ENCODE measurements around the gene MACF1. TPM values are rescaled to one million over a fixed set of nuclear protein-coding genes. Genes with fewer than 3 reads are reported as not detected.

Gene MACF1
- polyA plus RNA-seq, 1 of the 3 experiments (the other 2 are of a cell fraction) = 37.6 TPM

GRCh38 chr1:39393645-39394044 lies 189.2 kb downstream of the MACF1 start:
- H3K9me3 ChIP-seq = no peaks in the 10 kb centered on the region
- 97% methylated on average over 11 of the region's 11 CpGs for WGBS (ENCODE audit: low lambda C conversion rate)
- DNase-seq = no peak
- POLR2A ChIA-PET = interaction anchor here (0.6 kb wide), 1 partner anchor 71 kb away, joined by 3 read pairs; no protein-coding TSS in a partner anchor
- H3K36me3 ChIP-seq (replicated peaks in 1 of 2; ENCODE audit: control insufficient read depth in 1 of 2, insufficient read depth in 2 of 2, low read length in 1 of 2) = peaks cover 6 to 18% of the 10 kb centered on the region in 2 experiments
- CTCF ChIA-PET = interaction anchor here (0.6 to 2.2 kb wide), 2 partner anchors 15 to 33 kb away, joined by 3 to 6 read pairs; no protein-coding TSS in a partner anchor
- H3K9me2 ChIP-seq = no peaks in the 10 kb centered on the region
- H3K27ac ChIP-seq (ENCODE audit: low read depth in 2 of 2, low read length in 1 of 2) = peak overlapping the region in 1 of 2 experiments; percentile 97; a peak in 2 of 4 replicates
- H3K4me2 ChIP-seq = peak overlapping the region; percentile 59; the same call in 1 of the 2 replicates
- H3K9ac ChIP-seq = no peak overlapping the region
- peaks cover 90% of the 10 kb centered on the region for H3K79me2 ChIP-seq (ENCODE audit: insufficient read depth)
- peaks cover 14 to 68% of the 10 kb centered on the region in 2 experiments for H3K4me1 ChIP-seq (ENCODE audit: control insufficient read depth in 1 of 2, insufficient read depth in 2 of 2, low read depth in 1 of 2, low read length in 1 of 2)
- no peak for TF ChIP-seq ZBTB33 (IDR thresholded peaks at IDR 0.05; ENCODE audit: borderline replicate concordance, low read depth)
- H3K27me3 ChIP-seq (ENCODE audit: insufficient read depth) = no peaks in the 10 kb centered on the region
- no peaks in the 10 kb centered on the region for H4K20me1 ChIP-seq (ENCODE audit: insufficient read depth)
- no peak overlapping the region for H3K4me3 ChIP-seq (ENCODE audit: low read depth in 2 of 2, low read length in 1 of 2)
- H2AFZ ChIP-seq (ENCODE audit: low read depth) = no peak overlapping the region
- H3F3A ChIP-seq (replicated peaks; ENCODE audit: insufficient read depth) = peaks cover 52% of the 10 kb centered on the region

GRCh38 chr1:39394059-39394458 lies 189.6 kb downstream of the MACF1 start:
- H3K9me3 ChIP-seq = no peaks in the 10 kb centered on the region
- ChIA-PET CTCF (interaction anchor here (0.6 to 2.2 kb wide), 2 partner anchors 16 to 32 kb away, joined by 3 to 6 read pairs; no protein-coding TSS in a partner anchor), POLR2A (interaction anchor here (0.6 kb wide), 1 partner anchor 71 kb away, joined by 3 read pairs; no protein-coding TSS in a partner anchor)
- no peak overlapping the region for H3K9ac ChIP-seq
- H3K27ac ChIP-seq (ENCODE audit: low read depth in 2 of 2, low read length in 1 of 2) = peak overlapping the region in 1 of 2 experiments; percentile 97; a peak in 2 of 4 replicates
- H3K4me3 ChIP-seq (ENCODE audit: low read depth in 2 of 2, low read length in 1 of 2) = no peak overlapping the region
- 94% methylated on average over 6 of the region's 6 CpGs for WGBS (ENCODE audit: low lambda C conversion rate)
- no peak overlapping the region for H2AFZ ChIP-seq (ENCODE audit: low read depth)
- peaks cover 86% of the 10 kb centered on the region for H3K79me2 ChIP-seq (ENCODE audit: insufficient read depth)
- no peaks in the 10 kb centered on the region for H3K9me2 ChIP-seq
- peaks cover 16 to 69% of the 10 kb centered on the region in 2 experiments for H3K4me1 ChIP-seq (ENCODE audit: control insufficient read depth in 1 of 2, insufficient read depth in 2 of 2, low read depth in 1 of 2, low read length in 1 of 2)
- peak overlapping the region; percentile 59 for H3K4me2 ChIP-seq
- no peak for DNase-seq
- H3F3A ChIP-seq (replicated peaks; ENCODE audit: insufficient read depth) = peaks cover 56% of the 10 kb centered on the region
- no peaks in the 10 kb centered on the region for H3K27me3 ChIP-seq (ENCODE audit: insufficient read depth)
- H4K20me1 ChIP-seq (ENCODE audit: insufficient read depth) = no peaks in the 10 kb centered on the region
- peaks cover 6 to 16% of the 10 kb centered on the region in 2 experiments for H3K36me3 ChIP-seq (replicated peaks in 1 of 2; ENCODE audit: control insufficient read depth in 1 of 2, insufficient read depth in 2 of 2, low read length in 1 of 2)
- TF ChIP-seq FOXM1 (IDR thresholded peaks at IDR 0.05; ENCODE audit: low read depth) = no peak
- no peak for TF ChIP-seq PBX3 (IDR thresholded peaks at IDR 0.05)
- no peak for TF ChIP-seq MAX (IDR thresholded peaks at IDR 0.05; ENCODE audit: low read depth)

GRCh38 chr1:39394598-39394997 lies 190.1 kb downstream of the MACF1 start:
- DNase-seq = no peak
- no peak for TF ChIP-seq TCF12 (IDR thresholded peaks at IDR 0.05)
- TF ChIP-seq RAD21 (IDR thresholded peaks at IDR 0.05; ENCODE audit: low read length) = no peak
- TF ChIP-seq TEAD4 (IDR thresholded peaks at IDR 0.05; ENCODE audit: borderline replicate concordance, insufficient read depth) = no peak
- no peak for TF ChIP-seq TAF1 (IDR thresholded peaks at IDR 0.05; ENCODE audit: borderline replicate concordance, low read depth, low read length)
- TF ChIP-seq EP300 (IDR thresholded peaks at IDR 0.05; ENCODE audit: borderline replicate concordance in 1 of 2, low read depth in 1 of 2, low read length in 1 of 2) = no peak
- TF ChIP-seq NFIC (IDR thresholded peaks at IDR 0.05; ENCODE audit: borderline replicate concordance) = no peak
- TF ChIP-seq PBX3 (IDR thresholded peaks at IDR 0.05) = no peak
- TF ChIP-seq MAX (IDR thresholded peaks at IDR 0.05; ENCODE audit: low read depth) = no peak
- no peak for TF ChIP-seq MEF2A (IDR thresholded peaks at IDR 0.05; ENCODE audit: borderline replicate concordance, low read depth)
- TF ChIP-seq SMC3 (IDR thresholded peaks at IDR 0.05; ENCODE audit: low read depth, low read length) = no peak
- Histone ChIP-seq H3K27me3 (ENCODE audit: insufficient read depth) (no peaks in the 10 kb centered on the region), H3F3A (replicated peaks; ENCODE audit: insufficient read depth) (peaks cover 59% of the 10 kb centered on the region), H3K9me2 (no peaks in the 10 kb centered on the region), H2AFZ (ENCODE audit: low read depth) (no peak overlapping the region), H3K4me1 (ENCODE audit: control insufficient read depth in 1 of 2, insufficient read depth in 2 of 2, low read depth in 1 of 2, low read length in 1 of 2) (peaks cover 16 to 74% of the 10 kb centered on the region in 2 experiments), H3K4me2 (peak overlapping the region; percentile 59), H3K9me3 (no peaks in the 10 kb centered on the region), H3K79me2 (ENCODE audit: insufficient read depth) (peaks cover 84% of the 10 kb centered on the region), H3K9ac (no peak overlapping the region; the same call in 1 of the 2 replicates), H3K27ac (ENCODE audit: low read depth in 2 of 2, low read length in 1 of 2) (peak overlapping the region; percentile 59 to 97; a peak in 3 of 4 replicates), H3K36me3 (replicated peaks in 1 of 2; ENCODE audit: control insufficient read depth in 1 of 2, insufficient read depth in 2 of 2, low read length in 1 of 2) (peaks cover 6 to 10% of the 10 kb centered on the region in 2 experiments), H3K4me3 (ENCODE audit: low read depth in 2 of 2, low read length in 1 of 2) (no peak overlapping the region), H4K20me1 (ENCODE audit: insufficient read depth) (no peaks in the 10 kb centered on the region)
- 46% methylated on average over 3 of the region's 3 CpGs for WGBS (ENCODE audit: low lambda C conversion rate)
- POLR2A ChIA-PET = no interaction called here
- CTCF ChIA-PET = interaction anchor here (1.4 to 2.2 kb wide), 3 partner anchors 16 to 145 kb away, joined by 4 to 6 read pairs (median 4); no protein-coding TSS in a partner anchor

All from SK-N-SH (cell line).